Measurements from ENCODE around the gene NAA80.

Gene NAA80

DNA sequence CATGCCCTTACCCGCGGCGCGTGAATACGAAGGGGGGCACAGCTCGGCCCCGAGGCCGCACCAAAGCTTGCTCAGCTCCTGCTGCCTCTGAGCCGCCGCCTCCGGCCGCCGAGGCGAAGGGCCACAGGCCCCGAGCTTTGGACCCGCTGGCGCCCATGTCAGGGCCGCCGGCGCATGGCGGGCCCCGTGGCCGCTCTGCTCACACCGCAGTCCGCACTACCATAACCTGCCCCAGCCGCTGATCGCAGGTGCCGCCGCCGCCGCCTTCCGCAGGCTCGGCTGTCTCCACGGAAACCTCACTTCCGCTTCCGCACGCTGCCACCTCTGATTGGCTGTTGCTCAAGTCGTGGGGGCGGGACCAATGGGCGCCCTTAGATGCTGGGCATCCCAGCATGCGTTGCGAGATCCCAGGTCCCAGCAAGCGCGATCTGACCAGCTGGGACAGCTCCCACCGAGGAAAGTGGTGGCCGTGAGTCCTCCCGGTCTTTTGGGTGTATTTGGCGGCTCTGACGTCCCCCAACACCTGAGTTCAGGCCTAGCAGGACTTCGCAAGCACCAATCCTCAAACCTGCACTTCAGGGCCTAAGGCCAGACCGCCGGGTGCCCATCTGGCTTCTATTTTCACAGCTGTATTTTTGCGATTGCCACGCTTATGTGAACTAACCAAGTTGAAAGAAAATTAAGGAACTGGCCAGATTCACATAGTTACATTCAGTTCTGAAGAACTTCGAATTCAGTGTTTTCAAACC lies 28.9 kb upstream of the NAA80 start, which contains the start of gene TUSC2:
Gene TUSC2, minus strand, starts transcription at position 281 of the 749 bp plus-strand sequence. Its CDS starts 124 bp downstream, at position 157.
- DNase-seq: peak; percentile 69

DNA sequence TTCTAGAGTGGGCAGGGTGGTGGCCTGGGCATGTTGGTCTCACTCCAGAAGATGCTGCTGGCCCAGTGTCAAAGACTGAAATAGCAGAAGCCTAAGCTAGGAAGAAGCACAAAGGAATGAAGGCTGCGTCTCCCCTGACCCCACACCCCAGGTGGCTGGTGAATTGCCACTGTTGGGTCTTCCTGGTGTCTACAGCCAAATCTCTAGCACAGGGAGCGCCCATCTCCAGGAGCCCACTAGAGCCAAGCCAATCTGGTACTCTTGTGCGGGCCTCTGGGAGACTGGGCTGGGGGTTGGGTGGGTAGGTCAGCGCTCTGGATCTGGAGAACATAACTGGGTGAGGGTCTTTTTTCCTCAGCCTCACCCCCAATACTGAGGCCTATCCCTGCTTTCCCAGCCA lies 27.9 kb upstream of the NAA80 start:
- DNase-seq: no peak

DNA sequence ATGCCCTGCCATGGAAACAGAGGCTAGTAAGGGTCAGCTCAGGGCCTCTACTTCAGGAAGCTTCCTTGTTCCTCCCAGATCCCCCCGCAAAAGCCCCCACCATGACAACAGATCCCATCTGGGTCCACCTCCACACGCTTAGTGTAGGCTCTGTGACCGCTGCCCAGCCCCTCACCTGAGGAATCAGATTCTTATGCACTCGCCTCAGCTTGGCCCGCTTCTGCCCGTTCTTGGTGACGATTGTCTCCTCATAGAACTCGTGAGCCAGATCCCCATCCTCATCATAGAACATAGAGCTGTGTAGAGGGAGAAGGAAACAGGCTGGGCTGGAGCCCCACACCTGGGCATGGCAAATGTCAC lies 27.0 kb upstream of the NAA80 start:
- DNase-seq: no peak

DNA sequence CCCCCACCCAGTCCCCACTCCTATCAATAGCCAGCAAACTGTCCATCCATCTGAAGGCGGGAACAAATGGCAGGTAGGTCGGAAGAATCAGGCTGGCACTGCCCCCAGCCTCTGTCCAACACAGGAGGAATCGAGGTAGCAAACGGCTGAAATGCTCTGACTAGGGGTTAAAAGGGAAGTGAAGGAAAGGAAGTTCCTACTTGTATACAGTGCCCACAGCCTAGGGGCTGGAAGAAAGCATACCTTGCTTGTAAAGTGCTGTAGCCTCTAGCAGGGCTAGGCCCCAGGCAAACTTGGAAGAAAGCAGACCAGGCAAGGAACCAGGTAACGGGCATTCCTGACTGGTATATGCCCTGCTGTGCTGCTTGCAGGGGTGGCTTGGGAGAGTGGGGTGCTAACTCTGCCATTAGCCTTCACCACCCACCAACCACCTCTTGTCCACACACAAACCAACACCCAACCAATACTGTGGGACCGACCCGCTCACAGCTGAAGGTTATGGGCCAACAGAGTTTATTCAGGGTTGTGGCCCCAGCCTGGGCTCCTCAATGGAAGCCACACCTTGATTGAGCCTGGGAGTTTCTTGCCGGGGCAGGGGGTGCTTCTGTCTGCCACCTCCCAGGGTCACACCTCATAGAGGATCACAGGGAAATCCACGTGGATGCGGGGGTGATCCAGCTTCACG lies 26.4 kb upstream of the NAA80 start:
- DNase-seq: no peak

DNA sequence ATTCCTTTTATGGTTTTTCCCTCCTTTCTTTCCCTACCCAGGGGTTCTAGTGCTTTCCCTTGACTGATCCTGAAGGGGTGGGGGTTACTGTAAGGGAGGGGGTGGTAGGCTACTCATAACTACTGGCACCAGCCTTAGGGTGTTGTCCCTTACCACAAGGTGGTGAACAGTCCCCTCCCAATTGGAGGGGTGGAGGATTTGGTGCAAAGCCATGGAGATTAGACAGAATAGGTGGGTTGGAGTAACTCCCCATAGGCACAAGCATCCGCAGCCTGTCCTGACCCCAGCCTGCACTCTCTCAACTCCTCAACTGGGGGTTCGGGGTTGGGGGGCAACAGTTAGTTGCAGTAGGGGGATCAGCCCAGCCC lies 25.9 kb upstream of the NAA80 start:
- no peak for DNase-seq

DNA sequence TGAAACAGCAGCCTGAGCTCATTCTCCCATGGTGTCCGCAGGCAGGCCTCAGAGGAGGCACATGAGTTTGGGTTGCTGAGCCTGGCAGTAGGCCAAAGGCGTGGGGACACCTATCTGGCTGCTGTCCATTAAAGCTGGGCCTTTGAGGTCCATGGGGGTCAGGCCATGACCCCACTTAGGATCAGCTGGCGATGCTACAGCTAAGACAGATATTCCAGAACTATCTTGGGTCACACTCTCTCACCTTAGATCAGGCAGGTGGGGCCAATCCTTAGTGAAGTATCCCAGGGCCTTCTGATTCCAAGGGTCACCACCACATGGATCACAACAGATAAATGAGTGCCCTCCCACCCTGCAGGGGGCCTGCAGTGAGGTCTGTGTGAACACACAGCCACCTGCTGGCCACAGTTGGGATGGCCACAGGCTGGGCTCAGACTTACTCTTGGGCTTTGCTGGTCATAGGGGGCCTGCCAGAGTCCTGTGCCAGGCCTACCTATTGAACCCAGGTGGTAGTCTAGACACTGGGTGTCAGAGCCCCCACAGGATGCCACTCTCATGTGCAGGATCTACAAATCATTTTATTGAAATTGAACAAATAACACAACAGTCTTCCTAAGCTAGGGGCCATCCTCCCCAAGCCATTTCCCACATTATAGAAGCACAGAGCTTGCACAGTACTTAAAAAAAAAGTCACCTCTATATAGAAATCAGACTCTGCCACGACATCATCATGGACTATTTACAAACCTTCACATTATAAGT lies 25.3 kb upstream of the NAA80 start:
- DNase-seq: peak; percentile 3

DNA sequence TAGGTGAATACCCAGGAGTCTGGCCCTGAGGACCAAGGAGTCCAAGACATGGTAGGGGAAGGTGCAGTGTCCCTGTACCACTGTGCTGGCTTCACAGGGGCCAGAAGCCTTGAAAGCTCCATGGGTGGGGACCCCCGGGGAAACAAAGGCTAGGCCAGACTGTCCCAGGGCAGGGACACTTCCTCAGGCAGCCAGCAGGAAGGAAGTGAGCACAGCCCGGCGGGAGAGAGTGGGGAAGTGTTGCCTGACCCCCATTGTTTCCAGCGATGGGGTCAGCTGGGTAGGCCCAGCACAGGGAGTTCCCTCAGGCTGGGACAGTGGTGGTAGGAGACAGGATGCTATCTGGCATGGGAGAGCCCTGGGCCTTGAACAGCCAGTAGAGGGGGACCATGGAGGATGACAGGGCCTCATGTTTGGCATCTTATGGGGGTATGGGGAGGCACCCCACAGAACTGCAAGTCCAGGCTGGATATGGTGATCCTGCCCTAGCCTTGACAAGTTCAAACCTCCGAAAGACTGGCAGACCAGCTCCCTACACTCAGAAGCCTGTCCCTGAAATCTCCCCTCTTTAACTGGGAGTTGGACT lies 24.5 kb upstream of the NAA80 start:
- no peak for DNase-seq

DNA sequence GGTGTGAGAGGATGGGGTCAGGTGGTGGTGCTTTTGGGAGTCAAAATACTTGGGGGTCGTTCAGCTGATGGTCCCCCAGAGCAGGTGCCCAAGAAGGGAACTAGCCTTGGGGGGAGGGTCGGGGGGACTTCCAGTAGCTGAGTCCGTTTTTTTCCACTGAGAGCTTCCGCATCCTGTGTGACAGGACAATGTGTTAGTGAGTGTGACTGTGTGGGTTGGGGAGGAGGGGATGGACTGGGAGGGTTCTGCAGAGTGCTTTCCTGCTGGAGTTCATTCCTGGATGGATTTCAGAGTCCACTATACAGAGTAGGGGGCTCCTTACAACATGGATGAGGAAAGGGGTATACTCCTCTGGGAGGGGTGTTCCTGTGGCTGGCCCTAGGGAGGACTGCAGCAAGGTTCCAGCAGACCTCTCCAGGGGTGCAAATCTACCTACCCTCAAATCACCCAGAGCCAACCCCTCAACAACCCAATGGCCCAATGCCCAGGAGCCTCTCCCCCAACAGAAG lies 23.9 kb upstream of the NAA80 start:
- DNase-seq: no peak

DNA sequence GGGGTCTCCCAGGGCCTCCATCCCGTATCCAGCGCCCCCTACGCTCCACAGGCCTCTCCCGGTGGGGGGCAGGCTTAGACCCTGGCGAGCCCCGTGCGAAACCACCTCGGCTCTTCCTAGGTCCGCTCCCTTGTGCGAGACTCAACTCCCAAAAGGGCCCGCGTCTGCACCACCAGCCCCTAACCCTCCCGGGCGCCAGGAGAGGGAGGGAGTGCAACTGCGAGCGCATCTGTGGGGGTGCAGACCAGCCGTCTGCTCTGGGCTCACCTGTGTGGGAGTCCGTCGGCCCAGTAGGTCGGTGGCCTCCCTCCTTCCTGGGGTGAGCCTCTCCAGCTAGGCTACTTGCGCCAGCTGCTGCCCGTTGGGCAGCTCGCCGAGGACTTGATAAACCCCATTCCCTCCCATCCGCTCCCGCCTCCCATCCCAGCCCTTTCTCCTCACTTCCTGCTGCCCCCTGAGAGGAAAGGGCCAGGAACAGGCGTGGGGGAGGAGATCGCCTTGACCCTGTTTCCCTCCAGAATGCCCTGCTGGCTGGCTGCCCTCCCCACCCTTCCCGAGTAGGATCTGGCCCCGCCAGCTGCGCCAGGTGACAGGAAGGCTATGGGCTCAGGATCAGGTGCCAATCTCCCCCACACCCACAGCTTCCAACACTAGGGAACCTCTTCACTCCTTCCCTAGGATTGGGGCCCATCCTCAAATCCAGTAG lies 23.3 kb upstream of the NAA80 start, which contains the start of gene HYAL2:
Gene HYAL2, minus strand, starts transcription at position 360 of the 706 bp plus-strand sequence. CDS start 2,256 bp downstream, outside the sequence.
- no peak for DNase-seq

DNA sequence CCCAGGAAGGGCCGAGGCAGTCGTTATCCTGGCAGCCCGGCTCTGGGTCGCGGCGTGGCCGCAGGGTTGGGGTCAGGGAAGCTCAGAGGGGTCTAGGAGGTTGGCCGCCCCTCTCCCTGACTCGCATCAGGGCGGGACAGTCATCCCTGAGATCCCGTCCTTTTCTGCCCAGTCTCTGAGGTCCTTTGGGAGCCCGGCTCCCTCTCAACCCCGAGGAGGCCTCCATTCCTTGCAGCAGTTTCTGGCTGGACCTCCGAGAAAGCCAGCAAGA lies 22.8 kb upstream of the NAA80 start:
- DNase-seq: no peak

DNA sequence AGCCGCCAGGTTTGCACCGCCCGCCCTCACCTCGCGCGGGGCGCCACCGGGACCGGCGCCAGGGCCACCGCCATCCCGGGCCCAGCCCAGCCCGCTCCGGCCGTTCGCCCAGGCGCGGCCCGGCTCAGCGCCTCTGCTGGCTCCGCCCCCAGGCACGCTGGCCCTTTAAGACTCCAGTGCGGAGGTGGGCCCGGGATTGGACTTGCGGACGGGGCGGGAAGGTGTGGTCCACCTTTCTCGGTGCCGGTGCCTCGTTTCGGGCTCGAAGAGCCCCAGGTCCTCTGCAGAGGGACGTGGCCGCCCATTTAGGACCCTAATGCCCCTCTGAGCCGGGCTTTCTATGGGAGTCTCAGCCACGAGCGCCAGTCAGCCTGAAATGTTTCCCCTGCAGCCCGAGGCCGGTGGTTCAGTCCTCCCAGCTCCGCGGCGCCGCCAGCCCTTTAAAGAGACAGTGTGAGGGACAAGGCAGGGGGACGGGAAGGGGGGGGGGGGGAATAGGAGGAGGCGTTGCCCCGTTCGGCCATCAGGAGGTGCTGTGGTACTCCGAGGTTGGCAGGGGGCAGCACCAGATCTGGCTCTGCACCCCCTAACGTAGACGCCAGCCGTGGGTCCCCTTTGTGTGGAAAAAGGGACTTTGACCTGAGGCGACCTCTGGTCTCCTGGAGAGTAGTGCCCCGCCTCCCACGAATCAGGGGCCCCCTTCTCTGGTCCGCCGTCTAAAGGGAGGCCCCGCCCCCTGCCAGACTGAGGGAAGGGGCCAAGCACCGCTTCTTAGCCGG lies 22.3 kb upstream of the NAA80 start:
- DNase-seq: no peak

DNA sequence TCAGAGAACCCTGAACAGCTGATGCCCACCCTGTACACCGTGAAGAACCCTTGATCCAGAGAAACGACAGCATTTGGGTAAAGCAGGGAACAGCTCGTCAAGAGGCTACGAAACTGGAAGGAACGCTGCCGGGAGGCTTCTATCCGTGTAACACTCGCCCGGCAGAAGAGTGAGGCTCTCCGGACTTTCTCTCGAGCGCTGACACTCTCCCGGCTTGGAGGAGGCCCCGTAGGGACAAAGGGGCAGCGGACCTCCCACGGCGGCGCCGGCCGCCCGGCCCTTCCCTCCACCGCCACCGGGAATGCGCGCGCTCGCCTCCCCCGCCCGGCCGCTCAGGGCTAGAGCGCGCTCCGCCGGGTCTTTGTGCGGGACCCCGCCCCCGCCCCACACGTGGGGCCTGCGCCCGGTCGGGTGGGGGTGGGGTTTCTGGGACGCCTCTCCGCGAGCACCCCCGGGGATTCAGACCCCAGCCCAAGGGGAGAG lies 21.7 kb upstream of the NAA80 start:
- no peak for DNase-seq

DNA sequence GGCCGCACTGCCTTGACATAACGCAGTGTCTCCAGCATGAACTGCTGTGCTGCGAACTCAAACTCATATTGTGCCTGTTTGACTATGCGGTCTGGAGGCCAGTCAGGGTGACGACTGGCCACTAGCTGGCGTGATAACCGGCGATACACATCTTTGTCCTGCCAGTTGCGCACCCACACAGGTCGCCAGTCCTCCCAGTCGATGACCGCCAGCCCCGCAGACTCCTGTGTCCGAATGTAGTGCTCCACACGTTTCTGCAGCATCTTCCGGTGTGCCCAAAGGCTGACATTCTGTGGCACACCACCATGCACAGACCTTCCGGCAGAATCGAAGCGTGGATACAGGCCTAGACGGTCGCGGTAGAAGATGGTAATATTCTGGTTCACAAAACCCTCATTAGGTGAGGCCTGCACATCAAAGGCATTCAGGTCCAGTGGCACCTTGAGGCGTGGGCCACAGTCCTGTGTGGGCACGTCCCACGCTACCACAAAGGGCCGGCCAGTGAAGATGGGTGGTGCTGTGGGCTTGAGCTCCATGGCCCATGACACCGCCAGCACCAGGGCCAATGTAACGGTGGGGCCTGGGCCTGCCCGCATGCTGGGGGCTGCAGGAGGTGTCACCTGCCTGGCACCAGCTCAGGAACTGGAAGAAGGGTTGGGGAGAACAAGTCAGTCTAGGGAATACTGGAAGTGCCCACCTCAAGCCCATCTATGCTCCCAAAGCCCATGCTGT lies 20.9 kb upstream of the NAA80 start:
- DNase-seq: no peak

DNA sequence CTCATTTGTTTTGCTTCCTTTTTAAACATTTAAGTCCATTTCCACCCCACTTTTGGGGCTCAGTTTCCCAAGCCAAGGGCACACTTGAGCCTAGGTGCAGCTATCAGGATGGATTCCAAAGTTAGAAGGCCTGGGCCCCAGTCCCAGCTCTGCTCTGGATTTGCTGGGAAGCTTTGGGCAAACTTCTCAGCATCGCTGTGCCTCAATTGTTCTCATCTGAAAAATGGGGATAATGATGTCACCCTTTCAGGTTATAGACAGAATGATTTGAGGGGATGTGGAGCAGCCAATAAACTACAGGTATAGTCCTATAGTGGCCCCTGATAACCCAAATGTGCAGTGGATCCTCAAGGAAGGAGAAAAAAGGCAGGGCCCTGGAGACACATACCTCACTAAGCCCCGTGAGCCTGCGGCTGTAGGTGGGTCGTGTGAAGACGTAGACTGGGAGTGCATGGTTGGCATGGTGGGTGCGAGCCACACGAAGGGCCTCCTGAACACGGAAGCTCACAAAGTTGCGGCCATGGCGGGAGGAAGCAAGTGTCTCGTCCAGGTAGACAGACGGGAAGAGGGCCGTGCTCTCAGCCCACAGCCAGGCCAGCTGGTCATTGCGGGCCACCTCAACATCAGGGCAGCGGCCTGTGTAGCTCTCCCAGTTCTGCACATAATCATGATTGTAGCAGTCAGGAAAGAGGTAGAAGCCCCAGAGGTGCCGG lies 20.1 kb upstream of the NAA80 start:
- no peak for DNase-seq

DNA sequence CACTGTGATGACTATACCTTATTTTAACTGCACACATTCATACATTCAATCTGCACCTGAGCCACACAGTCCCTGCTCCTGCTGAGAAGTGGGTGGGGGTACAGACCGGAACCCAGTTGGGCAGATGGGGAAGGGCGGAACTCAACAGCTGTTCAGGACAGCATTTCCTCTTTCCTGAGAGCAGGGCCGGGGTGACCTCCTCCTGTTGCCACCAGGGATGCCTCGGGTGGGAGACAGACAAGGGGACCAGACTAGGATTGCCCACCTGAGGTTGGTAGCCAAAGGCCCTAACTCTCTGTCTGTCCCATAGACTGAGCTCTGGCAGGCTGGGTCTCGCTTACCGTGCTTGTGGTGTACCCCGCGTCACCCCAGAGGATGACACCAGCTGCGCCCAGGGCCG lies 19.4 kb upstream of the NAA80 start:
- DNase-seq: no peak

DNA sequence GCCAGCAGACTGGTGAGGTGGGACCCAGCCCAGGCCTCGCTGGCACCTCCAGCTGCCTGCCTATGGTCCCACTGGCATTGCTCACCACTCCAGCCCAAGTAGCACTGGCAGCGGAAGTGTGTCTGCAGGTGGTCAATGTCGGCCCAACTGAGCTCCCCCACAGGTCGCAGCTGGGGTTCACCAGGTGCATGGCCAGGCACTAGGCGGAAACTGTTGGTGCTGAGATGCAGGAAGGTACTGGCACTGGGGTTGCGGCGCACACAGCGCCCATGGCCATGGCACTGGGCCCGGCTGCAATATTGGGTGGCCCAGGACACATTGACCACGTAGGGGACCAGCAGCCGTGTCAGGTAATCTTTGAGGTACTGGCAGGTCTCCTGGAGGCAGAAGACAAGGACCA lies 19.0 kb upstream of the NAA80 start:
- DNase-seq: no peak

DNA sequence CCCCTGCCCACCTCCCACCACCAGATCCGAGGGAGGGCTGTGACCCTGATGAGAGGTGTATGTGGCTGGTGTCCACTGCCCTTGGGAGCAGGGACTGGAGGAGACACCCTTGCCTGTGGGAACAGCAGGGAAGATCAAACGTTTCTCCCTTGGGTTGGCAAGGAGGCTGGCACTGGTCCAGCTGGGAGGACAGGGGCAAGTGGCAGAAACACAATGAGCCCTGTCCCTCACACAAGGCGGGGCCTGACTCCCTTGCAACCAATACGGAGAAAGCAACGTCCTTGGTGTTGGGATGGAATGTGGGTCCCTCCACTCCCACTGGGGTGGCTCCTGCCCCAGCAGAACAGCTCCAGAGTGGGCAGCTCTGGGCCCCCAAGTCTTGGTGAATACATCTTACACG lies 18.1 kb upstream of the NAA80 start:
- DNase-seq: no peak

DNA sequence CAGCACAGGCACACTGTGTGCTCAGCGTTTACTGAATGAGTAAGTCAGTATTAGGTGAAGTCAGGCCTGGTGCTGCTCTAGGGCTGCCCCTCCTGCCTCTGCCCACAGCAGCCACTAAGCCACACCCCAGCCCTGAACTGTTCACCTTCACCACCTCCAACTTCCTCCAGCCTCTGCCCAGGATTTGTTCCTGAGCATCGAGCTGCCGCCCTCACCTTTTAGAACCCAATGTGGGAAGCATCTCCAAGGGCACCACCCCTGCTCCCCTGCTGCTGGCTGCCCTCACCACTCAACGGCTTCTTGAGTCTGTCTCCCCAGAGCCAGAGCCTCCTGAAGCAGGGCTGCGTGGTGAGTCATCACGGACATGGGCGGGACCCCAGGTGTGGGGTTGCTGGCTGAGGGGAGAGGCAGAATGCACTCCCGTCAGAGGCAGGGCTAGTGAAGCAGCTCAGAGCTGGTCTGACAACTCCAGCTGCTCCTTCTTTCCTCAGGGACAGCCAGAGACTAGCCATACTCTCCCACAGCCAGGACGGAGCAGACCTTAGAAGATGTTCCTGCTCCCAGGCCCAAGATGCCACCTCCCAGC lies 17.5 kb upstream of the NAA80 start:
- DNase-seq: no peak

DNA sequence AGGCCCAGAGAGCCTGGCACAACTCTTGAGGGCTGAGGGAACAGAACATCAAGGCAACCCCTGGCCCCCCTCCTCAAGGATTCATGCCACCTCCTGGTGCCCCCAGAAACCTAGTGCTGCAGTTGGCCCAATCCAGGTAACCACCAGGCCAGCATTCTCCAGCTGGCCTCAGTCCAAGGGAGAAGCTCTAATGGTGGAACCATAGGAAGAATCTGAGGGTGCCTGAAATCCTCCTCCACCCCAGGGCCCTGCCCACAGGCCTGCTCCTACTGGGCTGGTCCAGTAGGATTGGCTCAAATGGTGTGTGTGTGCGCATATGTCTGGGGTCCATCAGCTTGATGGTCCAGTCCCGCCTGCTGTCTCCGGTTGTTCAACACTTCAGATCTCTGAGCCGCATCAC lies 15.6 kb upstream of the NAA80 start:
- no peak for DNase-seq

DNA sequence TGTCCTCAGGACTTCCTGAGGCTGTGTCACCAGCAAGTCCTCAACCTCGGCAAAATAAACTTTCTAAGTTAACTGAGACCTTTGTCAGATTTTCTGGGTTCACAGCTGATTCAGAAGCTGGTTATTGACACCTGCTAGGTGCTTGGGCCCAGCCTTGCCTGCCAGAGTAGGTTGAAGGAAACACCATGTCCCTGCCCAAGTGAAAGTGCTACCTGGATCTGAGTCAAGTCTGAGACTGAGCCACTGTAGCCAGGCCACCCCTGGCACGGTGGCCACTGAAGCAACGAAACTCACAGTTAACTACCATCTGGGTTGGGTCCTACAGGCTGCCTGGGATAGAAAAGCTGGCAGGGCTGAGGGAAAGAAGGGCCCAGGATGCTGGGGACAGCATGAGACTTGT lies 15.1 kb upstream of the NAA80 start:
- DNase-seq: no peak
